HEK293 (cell line): ENCODE measurements around the gene AIM2.

ENCODE experiments used
- CTCF ChIA-PET: fragments of 350-600 bp; formaldehyde crosslinking; extraction: SDS; loops from one replicate; lab custom pipeline; 2021; ENCODE audit warnings: antibody characterized with exemption; lab: Yijun Ruan, JAX
- POLR2A ChIA-PET: fragments of 300-600 bp; formaldehyde crosslinking; extraction: SDS; loops from one replicate; lab custom pipeline; 2020; ENCODE audit warnings: antibody characterized with exemption, inconsistent platforms; lab: Yijun Ruan, JAX
- H3K27ac ChIP-seq: fragments of 200-500 bp; sonication (Bioruptor generic); 2 replicates; pipeline ENCODE4 v1.5.1; 2014; ENCODE audit warnings: low read depth, low read length, control low read depth, inconsistent platforms; ENCODE audit errors: extremely low read depth
- H3K36me3 ChIP-seq, 2 experiments: fragments of 200-500 bp in 1 of 2; sonication (Bioruptor generic) in 1 of 2; 1 replicate in 1 of 2; 2 replicates in 1 of 2; pipeline ENCODE4 v1.5.1; 2014 to 2017; ENCODE audit warnings: inconsistent platforms in 2 of 2, low read length in 2 of 2; ENCODE audit not compliant: control insufficient read depth in 2 of 2, insufficient read depth in 1 of 2
- H3K4me1 ChIP-seq: fragments of 200-500 bp; sonication (Bioruptor generic); 2 replicates; pipeline ENCODE4 v1.5.1; 2014; ENCODE audit warnings: mild to moderate bottlenecking, low read length, inconsistent platforms; ENCODE audit not compliant: control insufficient read depth, insufficient read depth
- H3K4me3 ChIP-seq: 2 replicates; pipeline ENCODE4 v1.5.1; 2011; ENCODE audit warnings: low read depth, mild to moderate bottlenecking, control low read depth, low read length, moderate library complexity
- H3K9me3 ChIP-seq: fragments of 200-500 bp; sonication (Bioruptor generic); 2 replicates; pipeline ENCODE4 v1.5.1; 2014; ENCODE audit warnings: low read depth, low read length, inconsistent platforms; ENCODE audit not compliant: control insufficient read depth, insufficient read depth
- KLF8 ChIP-seq: fragments of 450-650 bp; formaldehyde crosslinking; IDR thresholded peaks from 2 replicates; pipeline ENCODE4 v1.5.1; 2016; ENCODE audit warnings: missing biosample characterization, missing genetic modification characterization
- YY1 ChIP-seq: fragments of 450-650 bp; formaldehyde crosslinking; IDR thresholded peaks from 2 replicates; pipeline ENCODE4 v1.5.1; 2018; ENCODE audit warnings: missing biosample characterization, missing genetic modification characterization
- ZNF138 ChIP-seq: fragments of 450-650 bp; formaldehyde crosslinking; IDR thresholded peaks from 2 replicates; pipeline ENCODE4 v1.5.1; 2016; ENCODE audit warnings: missing biosample characterization, missing genetic modification characterization, borderline replicate concordance
- ZNF211 ChIP-seq: fragments of 450-650 bp; formaldehyde crosslinking; IDR thresholded peaks from 2 replicates; pipeline ENCODE4 v1.5.1; 2016; ENCODE audit warnings: low read depth, missing biosample characterization, missing genetic modification characterization
- ZNF24 ChIP-seq: fragments of 450-650 bp; formaldehyde crosslinking; IDR thresholded peaks from 2 replicates; pipeline ENCODE4 v1.5.1; 2016; ENCODE audit warnings: missing biosample characterization, missing genetic modification characterization
- ZNF274 ChIP-seq, 2 experiments: fragments of 200-500 bp in 1 of 2; fragments of 450-650 bp in 1 of 2; sonication (Bioruptor generic) in 1 of 2; formaldehyde crosslinking in 1 of 2; IDR thresholded peaks; 2 replicates each; pipeline versions ENCODE4 v1.5.1 to v1.6.1; 2014 to 2016; ENCODE audit warnings: borderline replicate concordance in 1 of 2, inconsistent platforms in 1 of 2, low read length in 1 of 2, missing biosample characterization in 1 of 2, missing genetic modification characterization in 1 of 2
- ZNF423 ChIP-seq: fragments of 450-650 bp; formaldehyde crosslinking; IDR thresholded peaks from 2 replicates; pipeline ENCODE4 v1.5.1; 2016; ENCODE audit warnings: missing biosample characterization, missing genetic modification characterization
- ZNF473 ChIP-seq: fragments of 450-650 bp; formaldehyde crosslinking; IDR thresholded peaks from 2 replicates; pipeline ENCODE4 v1.5.1; 2017; ENCODE audit warnings: missing biosample characterization, missing genetic modification characterization
- ZNF48 ChIP-seq: fragments of 450-650 bp; formaldehyde crosslinking; IDR thresholded peaks from 2 replicates; pipeline ENCODE4 v1.5.1; 2016; ENCODE audit warnings: missing biosample characterization, missing genetic modification characterization
- ZNF623 ChIP-seq: fragments of 450-650 bp; formaldehyde crosslinking; IDR thresholded peaks from 2 replicates; pipeline ENCODE4 v1.5.1; 2016; ENCODE audit warnings: missing biosample characterization, missing genetic modification characterization
- TF ChIP-seq, protein P1 (sequence below): fragments of 450-650 bp; formaldehyde crosslinking; IDR thresholded peaks from 2 replicates; pipeline ENCODE4 v1.5.1; 2016; ENCODE audit warnings: missing biosample characterization, missing genetic modification characterization
- TF ChIP-seq, protein P2 (sequence below): fragments of 450-650 bp; formaldehyde crosslinking; optimal IDR thresholded peaks from 2 replicates; pipeline ENCODE3; 2016; ENCODE audit warnings: missing biosample characterization, mild to moderate bottlenecking, missing genetic modification characterization
- TF ChIP-seq, protein P3 (sequence below): fragments of 450-650 bp; formaldehyde crosslinking; IDR thresholded peaks from 2 replicates; pipeline ENCODE4 v1.5.0; 2017; ENCODE audit warnings: missing biosample characterization, missing genetic modification characterization, borderline replicate concordance
- TF ChIP-seq, protein P4 (sequence below): fragments of 450-650 bp; formaldehyde crosslinking; IDR thresholded peaks from 2 replicates; pipeline ENCODE4 v1.5.1; 2016; ENCODE audit warnings: missing biosample characterization, missing genetic modification characterization

Gene AIM2, protein sequence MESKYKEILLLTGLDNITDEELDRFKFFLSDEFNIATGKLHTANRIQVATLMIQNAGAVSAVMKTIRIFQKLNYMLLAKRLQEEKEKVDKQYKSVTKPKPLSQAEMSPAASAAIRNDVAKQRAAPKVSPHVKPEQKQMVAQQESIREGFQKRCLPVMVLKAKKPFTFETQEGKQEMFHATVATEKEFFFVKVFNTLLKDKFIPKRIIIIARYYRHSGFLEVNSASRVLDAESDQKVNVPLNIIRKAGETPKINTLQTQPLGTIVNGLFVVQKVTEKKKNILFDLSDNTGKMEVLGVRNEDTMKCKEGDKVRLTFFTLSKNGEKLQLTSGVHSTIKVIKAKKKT

DNA sequence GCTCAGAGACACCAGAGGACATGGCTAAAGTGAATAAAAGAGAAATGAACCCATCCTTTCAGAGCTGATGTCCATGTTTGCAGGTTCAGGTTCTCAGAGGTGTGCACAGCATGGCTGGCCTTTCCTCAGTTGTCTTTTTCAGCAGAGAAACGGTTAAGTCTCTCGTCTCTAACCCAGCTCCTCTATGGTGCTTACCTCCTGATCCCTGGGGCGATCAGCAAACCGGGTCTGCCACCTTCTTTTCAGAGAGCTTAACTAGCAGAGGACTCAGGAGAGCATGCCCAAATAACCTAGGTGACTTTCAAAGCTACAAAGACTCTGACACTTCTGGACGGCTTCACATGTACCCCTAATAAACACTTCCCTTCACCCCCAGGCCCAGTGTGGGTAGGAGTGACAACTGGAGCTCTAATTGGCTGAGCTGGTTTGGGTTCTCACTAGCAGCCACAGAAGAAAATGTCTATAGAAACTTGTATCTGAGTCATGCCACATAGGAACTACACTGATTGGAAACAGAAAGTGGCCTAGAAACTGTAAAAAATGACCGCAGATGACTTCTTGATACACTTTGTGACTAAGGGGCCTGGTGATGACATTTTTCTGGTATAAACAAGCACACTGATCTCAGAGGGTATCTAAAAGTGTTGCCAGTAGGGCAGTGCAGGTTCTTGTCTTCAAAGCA is at the start of gene AIM2:
Gene AIM2, minus strand, starts transcription at position 329 of the 682 bp plus-strand sequence. CDS start 3,267 bp downstream, outside the sequence.
- ChIA-PET CTCF (interaction anchor here (0.7 to 1.0 kb wide), 3 partner anchors 55 to 675 kb away, joined by 3 to 4 read pairs (median 3); no protein-coding TSS in a partner anchor), POLR2A (no interaction called here)
- no peak within 1 kb of the TSS for H3K4me3 ChIP-seq
- H3K36me3 ChIP-seq, result no peaks in the 10 kb centered on the region
- H3K9me3 ChIP-seq, result no peaks in the 10 kb centered on the region
- TF ChIP-seq ZNF138 (tag by site-specific recombination) (no peak), ZNF24 (tag by site-specific recombination) (no peak), YY1 (tag by site-specific recombination) (no peak), ZNF623 (tag by site-specific recombination) (no peak), ZNF48 (no peak), ZNF274 (IDR thresholded peaks at IDR 0.05; ENCODE audit: low read length) (no peak), ZNF274 (tag by site-specific recombination; IDR thresholded peaks at IDR 0.05; ENCODE audit: borderline replicate concordance) (no peak), ZNF211 (tag by site-specific recombination) (no peak), ZNF423 (tag by site-specific recombination) (no peak), ZNF473 (tag by site-specific recombination) (no peak), KLF8 (tag by site-specific recombination) (no peak)
- TF ChIP-seq, protein P1, sequence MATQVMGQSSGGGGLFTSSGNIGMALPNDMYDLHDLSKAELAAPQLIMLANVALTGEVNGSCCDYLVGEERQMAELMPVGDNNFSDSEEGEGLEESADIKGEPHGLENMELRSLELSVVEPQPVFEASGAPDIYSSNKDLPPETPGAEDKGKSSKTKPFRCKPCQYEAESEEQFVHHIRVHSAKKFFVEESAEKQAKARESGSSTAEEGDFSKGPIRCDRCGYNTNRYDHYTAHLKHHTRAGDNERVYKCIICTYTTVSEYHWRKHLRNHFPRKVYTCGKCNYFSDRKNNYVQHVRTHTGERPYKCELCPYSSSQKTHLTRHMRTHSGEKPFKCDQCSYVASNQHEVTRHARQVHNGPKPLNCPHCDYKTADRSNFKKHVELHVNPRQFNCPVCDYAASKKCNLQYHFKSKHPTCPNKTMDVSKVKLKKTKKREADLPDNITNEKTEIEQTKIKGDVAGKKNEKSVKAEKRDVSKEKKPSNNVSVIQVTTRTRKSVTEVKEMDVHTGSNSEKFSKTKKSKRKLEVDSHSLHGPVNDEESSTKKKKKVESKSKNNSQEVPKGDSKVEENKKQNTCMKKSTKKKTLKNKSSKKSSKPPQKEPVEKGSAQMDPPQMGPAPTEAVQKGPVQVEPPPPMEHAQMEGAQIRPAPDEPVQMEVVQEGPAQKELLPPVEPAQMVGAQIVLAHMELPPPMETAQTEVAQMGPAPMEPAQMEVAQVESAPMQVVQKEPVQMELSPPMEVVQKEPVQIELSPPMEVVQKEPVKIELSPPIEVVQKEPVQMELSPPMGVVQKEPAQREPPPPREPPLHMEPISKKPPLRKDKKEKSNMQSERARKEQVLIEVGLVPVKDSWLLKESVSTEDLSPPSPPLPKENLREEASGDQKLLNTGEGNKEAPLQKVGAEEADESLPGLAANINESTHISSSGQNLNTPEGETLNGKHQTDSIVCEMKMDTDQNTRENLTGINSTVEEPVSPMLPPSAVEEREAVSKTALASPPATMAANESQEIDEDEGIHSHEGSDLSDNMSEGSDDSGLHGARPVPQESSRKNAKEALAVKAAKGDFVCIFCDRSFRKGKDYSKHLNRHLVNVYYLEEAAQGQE, result no peak
- TF ChIP-seq, protein P2, sequence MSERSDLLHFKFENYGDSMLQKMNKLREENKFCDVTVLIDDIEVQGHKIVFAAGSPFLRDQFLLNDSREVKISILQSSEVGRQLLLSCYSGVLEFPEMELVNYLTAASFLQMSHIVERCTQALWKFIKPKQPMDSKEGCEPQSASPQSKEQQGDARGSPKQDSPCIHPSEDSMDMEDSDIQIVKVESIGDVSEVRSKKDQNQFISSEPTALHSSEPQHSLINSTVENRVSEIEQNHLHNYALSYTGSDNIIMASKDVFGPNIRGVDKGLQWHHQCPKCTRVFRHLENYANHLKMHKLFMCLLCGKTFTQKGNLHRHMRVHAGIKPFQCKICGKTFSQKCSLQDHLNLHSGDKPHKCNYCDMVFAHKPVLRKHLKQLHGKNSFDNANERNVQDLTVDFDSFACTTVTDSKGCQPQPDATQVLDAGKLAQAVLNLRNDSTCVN (tag by site-specific recombination), result no peak
- TF ChIP-seq, protein P3, sequence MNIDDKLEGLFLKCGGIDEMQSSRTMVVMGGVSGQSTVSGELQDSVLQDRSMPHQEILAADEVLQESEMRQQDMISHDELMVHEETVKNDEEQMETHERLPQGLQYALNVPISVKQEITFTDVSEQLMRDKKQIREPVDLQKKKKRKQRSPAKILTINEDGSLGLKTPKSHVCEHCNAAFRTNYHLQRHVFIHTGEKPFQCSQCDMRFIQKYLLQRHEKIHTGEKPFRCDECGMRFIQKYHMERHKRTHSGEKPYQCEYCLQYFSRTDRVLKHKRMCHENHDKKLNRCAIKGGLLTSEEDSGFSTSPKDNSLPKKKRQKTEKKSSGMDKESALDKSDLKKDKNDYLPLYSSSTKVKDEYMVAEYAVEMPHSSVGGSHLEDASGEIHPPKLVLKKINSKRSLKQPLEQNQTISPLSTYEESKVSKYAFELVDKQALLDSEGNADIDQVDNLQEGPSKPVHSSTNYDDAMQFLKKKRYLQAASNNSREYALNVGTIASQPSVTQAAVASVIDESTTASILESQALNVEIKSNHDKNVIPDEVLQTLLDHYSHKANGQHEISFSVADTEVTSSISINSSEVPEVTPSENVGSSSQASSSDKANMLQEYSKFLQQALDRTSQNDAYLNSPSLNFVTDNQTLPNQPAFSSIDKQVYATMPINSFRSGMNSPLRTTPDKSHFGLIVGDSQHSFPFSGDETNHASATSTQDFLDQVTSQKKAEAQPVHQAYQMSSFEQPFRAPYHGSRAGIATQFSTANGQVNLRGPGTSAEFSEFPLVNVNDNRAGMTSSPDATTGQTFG (tag by site-specific recombination), result no peak
- TF ChIP-seq, protein P4, sequence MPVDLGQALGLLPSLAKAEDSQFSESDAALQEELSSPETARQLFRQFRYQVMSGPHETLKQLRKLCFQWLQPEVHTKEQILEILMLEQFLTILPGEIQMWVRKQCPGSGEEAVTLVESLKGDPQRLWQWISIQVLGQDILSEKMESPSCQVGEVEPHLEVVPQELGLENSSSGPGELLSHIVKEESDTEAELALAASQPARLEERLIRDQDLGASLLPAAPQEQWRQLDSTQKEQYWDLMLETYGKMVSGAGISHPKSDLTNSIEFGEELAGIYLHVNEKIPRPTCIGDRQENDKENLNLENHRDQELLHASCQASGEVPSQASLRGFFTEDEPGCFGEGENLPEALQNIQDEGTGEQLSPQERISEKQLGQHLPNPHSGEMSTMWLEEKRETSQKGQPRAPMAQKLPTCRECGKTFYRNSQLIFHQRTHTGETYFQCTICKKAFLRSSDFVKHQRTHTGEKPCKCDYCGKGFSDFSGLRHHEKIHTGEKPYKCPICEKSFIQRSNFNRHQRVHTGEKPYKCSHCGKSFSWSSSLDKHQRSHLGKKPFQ, result no peak
- no peaks in the 10 kb centered on the region for H3K4me1 ChIP-seq
- no peak within 1 kb of the TSS for H3K27ac ChIP-seq
